HepG2 (cell line): Measurements from ENCODE around the gene PRRT1. TPM values are rescaled to one million over a fixed set of nuclear protein-coding genes. Genes with fewer than 3 reads are reported as not detected.
A peak's percentile ranks its signal among the peaks of the same experiment; 100 is the strongest.

Experiments used
- ATAC-seq: fragments of 200-7000 bp; cut with Tn5 transposase; 3 replicates; pipeline ENCODE4 v1.9.1; 2020; ENCODE audit warnings: mild to moderate bottlenecking, moderate library complexity
- BruUV-seq: library from RNA; stranded (reverse); fragments of 400-500 nt; replicated peaks from 2 replicates; lab custom pipeline; 2021; lab: Mats Ljungman, UMichigan
- CTCF ChIA-PET: fragments of 300-600 bp; formaldehyde crosslinking; extraction: SDS; loops from one replicate; lab custom pipeline; 2021; ENCODE audit warnings: low total read pairs, inconsistent platforms, low intra/inter-chr PET ratio; lab: Yijun Ruan, JAX
- POLR2A ChIA-PET: fragments of 350-600 bp; sonication (Branson Sonifier 250); formaldehyde crosslinking; loops from one replicate; lab custom pipeline; 2020; ENCODE audit warnings: antibody characterized with exemption, inconsistent platforms; lab: Yijun Ruan, JAX
- DNase-seq: peaks from one replicate; pipeline ENCODE4 v3.0.0-alpha.2; 2015; ENCODE audit warnings: low spot score
- FAIRE-seq: peaks from 3 replicates; lab custom pipeline; 2011; peaks lifted over from hg19 to GRCh38; lab: Jason Lieb, UNC
- H2AFZ ChIP-seq: one replicate; pipeline ENCODE4 v1.6.1; 2011; ENCODE audit warnings: low read length, inconsistent platforms
- H3K27ac ChIP-seq: fragments of 300-600 bp; 3 replicates; pipeline ENCODE4 v1.8.0; 2011; ENCODE audit warnings: mixed run types, mild to moderate bottlenecking, mixed read lengths, low read length, inconsistent platforms; ENCODE audit not compliant: insufficient read depth; ENCODE audit errors: extremely low read length
- H3K27me3 ChIP-seq, 2 experiments: fragments of 200-600 bp in 1 of 2; 2 replicates in 1 of 2; 3 replicates in 1 of 2; pipeline versions ENCODE4 v1.6.0 to v1.8.0; 2011; ENCODE audit warnings: low read length in 2 of 2, mild to moderate bottlenecking in 2 of 2, moderate library complexity in 2 of 2, inconsistent platforms in 1 of 2; ENCODE audit not compliant: insufficient read depth in 2 of 2, control insufficient read depth in 1 of 2
- H3K36me3 ChIP-seq, 2 experiments: fragments of 200-600 bp in 1 of 2; replicated peaks in 1 of 2; 2 replicates in 1 of 2; 3 replicates in 1 of 2; pipeline versions ENCODE4 v1.5.1 to v1.8.0; 2011; ENCODE audit warnings: low read length in 2 of 2, inconsistent platforms in 1 of 2; ENCODE audit not compliant: insufficient read depth in 2 of 2, control insufficient read depth in 1 of 2
- H3K4me1 ChIP-seq: 2 replicates; pipeline ENCODE4 v1.5.1; 2012; ENCODE audit warnings: low read length, inconsistent platforms; ENCODE audit not compliant: insufficient read depth
- H3K4me2 ChIP-seq: 2 replicates; pipeline ENCODE4 v1.6.0; 2011; ENCODE audit warnings: low read depth, low read length, inconsistent platforms
- H3K4me3 ChIP-seq, 3 experiments: fragments of 200-600 bp in 1 of 3; sonication (generic), shearing (Covaris generic) in 1 of 3; replicated peaks in 1 of 3; 2 replicates each; pipeline ENCODE4 v1.5.1; 2011 to 2016; ENCODE audit warnings: low read length in 3 of 3, inconsistent platforms in 2 of 3, low read depth in 2 of 3, mild to moderate bottlenecking in 2 of 3, control low read depth in 1 of 3, mixed read lengths in 1 of 3; ENCODE audit not compliant: insufficient read depth in 1 of 3
- H3K79me2 ChIP-seq: one replicate; pipeline ENCODE4 v1.6.1; 2011; ENCODE audit warnings: low read length, inconsistent platforms; ENCODE audit not compliant: insufficient read depth
- H3K9ac ChIP-seq: 2 replicates; pipeline ENCODE4 v1.6.0; 2011; ENCODE audit warnings: mild to moderate bottlenecking, low read depth, low read length, inconsistent platforms; ENCODE audit not compliant: insufficient read depth
- H3K9me3 ChIP-seq: 2 replicates; pipeline ENCODE4 v1.5.1; 2012; ENCODE audit warnings: mild to moderate bottlenecking, low read length
- H4K20me1 ChIP-seq: 2 replicates; pipeline ENCODE4 v1.6.0; 2011; ENCODE audit warnings: inconsistent platforms, mild to moderate bottlenecking, low read length, moderate library complexity; ENCODE audit not compliant: insufficient read depth
- IKZF4 ChIP-seq: sonication (generic); formaldehyde crosslinking; IDR thresholded peaks from 2 replicates; pipeline ENCODE4 v1.5.1; 2020; ENCODE audit warnings: borderline replicate concordance, mild to moderate bottlenecking, low read depth, missing genetic modification reagents; ENCODE audit errors: not compliant biosample characterization
- MAF1 ChIP-seq: sonication (generic); formaldehyde crosslinking; IDR thresholded peaks from 2 replicates; pipeline ENCODE4 v1.5.0; 2020; ENCODE audit warnings: missing genetic modification reagents, borderline replicate concordance
- NFYB ChIP-seq: sonication (generic); formaldehyde crosslinking; IDR thresholded peaks from 2 replicates; pipeline ENCODE4 v1.4.0; 2020; ENCODE audit warnings: missing genetic modification reagents
- NFYC ChIP-seq: IDR thresholded peaks from 2 replicates; pipeline ENCODE4 v1.6.1; 2016; ENCODE audit warnings: missing genetic modification reagents, missing compliant biosample characterization
- RBM39 ChIP-seq: fragments of 200-400 bp; formaldehyde crosslinking; IDR thresholded peaks from one replicate; pipeline ENCODE4 v1.6.1; 2018; ENCODE audit warnings: antibody characterized with exemption, mild to moderate bottlenecking, low read depth, low read length; ENCODE audit not compliant: poor library complexity, severe bottlenecking
- SIN3A ChIP-seq: IDR thresholded peaks from 2 replicates; pipeline ENCODE4 v1.6.1; 2011; ENCODE audit warnings: low read depth, mild to moderate bottlenecking, control low read depth, low read length, borderline replicate concordance
- SIX1 ChIP-seq: sonication (generic); formaldehyde crosslinking; IDR thresholded peaks from 2 replicates; pipeline ENCODE4 v1.4.0; 2020; ENCODE audit warnings: missing genetic modification reagents, borderline replicate concordance
- ZFYVE20 ChIP-seq: sonication (generic); formaldehyde crosslinking; IDR thresholded peaks from 2 replicates; pipeline ENCODE4 v1.8.0; 2023; ENCODE audit warnings: low read depth, mild to moderate bottlenecking, moderate library complexity, missing genetic modification reagents, borderline replicate concordance
- ZKSCAN5 ChIP-seq: sonication (generic); formaldehyde crosslinking; IDR thresholded peaks from 2 replicates; pipeline ENCODE4 v1.5.1; 2020; ENCODE audit warnings: mild to moderate bottlenecking, missing genetic modification reagents
- ZMYM2 ChIP-seq: sonication (generic); formaldehyde crosslinking; IDR thresholded peaks from 2 replicates; pipeline ENCODE4 v1.8.0; 2022; ENCODE audit warnings: mild to moderate bottlenecking, missing genetic modification reagents
- ZNF451 ChIP-seq: sonication (generic); formaldehyde crosslinking; IDR thresholded peaks from 2 replicates; pipeline ENCODE4 v1.5.0; 2020; ENCODE audit warnings: mild to moderate bottlenecking, missing genetic modification reagents
- ZSCAN9 ChIP-seq: IDR thresholded peaks from 2 replicates; pipeline ENCODE4 v1.6.1; 2016; ENCODE audit warnings: borderline replicate concordance
- WGBS: methylation state at CpG from one replicate; pipeline ENCODE4 v1.1.6; 2017; ENCODE audit warnings: low lambda C conversion rate; 5-methylcytosine and 5-hydroxymethylcytosine counted together
- in situ Hi-C: cut with HindIII; loops from 2 replicates; pipeline ENCODE4 v1.10.0; 2017; ENCODE audit warnings: low pct_unique_long_range_greater_than_20kb; ENCODE audit not compliant: extremely low pct_ligation_motif_present
- intact Hi-C: fragments of 100-400 bp; cut with micrococcal nuclease; formaldehyde crosslinking; loops from one replicate; pipeline ENCODE4 v1.10.0; 2022; ENCODE audit not compliant: unreplicated experiment
- polyA plus RNA-seq, 8 experiments: library from polyadenylated mRNA; depleted of rRNA in 3 of 8; stranded (reverse) in 7 of 8; unstranded in 1 of 8; fragments of >200 nt; fragmentation: Illumina TruSeq in 4 of 8; extraction: Trizol in 4 of 8; gene quantifications; 2 replicates each; pipeline versions ENCODE4 v1.2.1 to v1.2.3, GENCODE V29; 2011 to 2016; ENCODE audit warnings: low read depth in 4 of 8, missing spikeins in 1 of 8, mixed read lengths in 1 of 8; ENCODE audit not compliant: insufficient read depth in 1 of 8
- total RNA-seq, 5 experiments: library from RNA; depleted of rRNA; stranded (reverse); fragments of >200 nt; fragmentation: Illumina TruSeq; extraction: Trizol; gene quantifications; 2 replicates each; pipeline ENCODE4 v1.2.3, GENCODE V29; 2016; ENCODE audit warnings: low read depth in 1 of 5
- TF ChIP-seq, protein P1 (sequence below): sonication (generic); formaldehyde crosslinking; IDR thresholded peaks from 2 replicates; pipeline ENCODE4 v1.4.0; 2020; ENCODE audit warnings: missing genetic modification reagents
- TF ChIP-seq, protein P2 (sequence below): sonication (generic); formaldehyde crosslinking; IDR thresholded peaks from 2 replicates; pipeline ENCODE4 v1.5.0; 2020; ENCODE audit warnings: mild to moderate bottlenecking, missing genetic modification reagents, borderline replicate concordance

The PRRT1 gene
- total and polyA plus RNA-seq, 2 of the 13 experiments (the other 11 are each of a cell fraction or from before 2014, with no cell fraction given): 0.64 to 1.4 TPM

DNA sequence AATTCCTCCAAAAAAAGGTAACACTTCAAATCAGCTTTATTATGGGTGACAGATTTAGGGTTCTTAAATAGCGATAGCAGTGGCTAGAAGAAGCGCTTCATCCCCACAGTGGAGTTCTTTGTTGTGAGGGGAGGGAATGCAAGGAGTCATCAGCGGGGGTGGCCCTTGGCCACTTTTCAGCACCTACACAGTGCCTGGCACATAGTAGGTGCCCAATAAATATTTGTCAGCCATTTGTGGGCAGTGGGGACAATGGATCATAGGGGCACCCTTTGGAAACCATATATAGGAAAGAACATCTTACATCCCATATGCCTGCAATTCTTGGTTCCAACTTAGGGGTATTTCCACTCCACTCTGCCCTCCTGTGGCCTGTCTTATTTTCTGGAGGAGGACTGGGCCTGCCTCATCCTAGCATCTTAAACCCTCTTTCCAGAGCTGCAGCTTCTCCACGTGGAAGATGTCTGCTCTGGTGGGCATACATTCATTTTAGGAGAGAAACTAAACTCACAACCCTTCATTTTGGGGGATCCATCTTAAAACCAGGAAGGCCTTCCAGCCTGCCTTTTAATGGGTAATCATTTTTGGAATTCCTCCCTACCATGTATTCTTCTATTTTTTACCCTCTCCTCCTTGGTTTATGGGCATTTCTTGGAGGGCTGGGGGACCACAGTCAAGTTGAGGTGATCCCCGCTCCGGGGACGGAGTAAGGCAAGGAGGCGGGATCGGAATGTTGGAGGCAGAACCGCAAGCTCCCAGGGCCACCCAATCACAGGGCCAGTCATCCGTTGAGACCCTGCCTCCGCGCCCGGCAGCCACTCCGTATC is 43.3 kb upstream of the PRRT1 start:
- peak; percentile 93 for ATAC-seq
- H3K36me3 ChIP-seq: no peaks in the 10 kb centered on the region
- H3K4me2 ChIP-seq: peak overlapping the region; percentile 93
- H3K27ac ChIP-seq: peak overlapping the region; percentile 64
- peak; percentile 99 for FAIRE-seq
- POLR2A ChIA-PET: interaction anchor here (0.8 to 3.0 kb wide), 22 partner anchors 9 to 1259 kb away, joined by 3 to 82 read pairs (median 4); partner anchors contain the start of genes AGPAT1, ATF6B, DXO and FKBPL
- H3K27me3 ChIP-seq: no peaks in the 10 kb centered on the region; a peak in 1 of 5 replicates
- in situ Hi-C loops: loop anchor here (5.0 kb wide), 1 partner anchor 777 kb away; no protein-coding TSS in a partner anchor
- peaks cover 62% of the 10 kb centered on the region for H3K4me1 ChIP-seq
- CTCF ChIA-PET: interaction anchor here (1.0 to 1.7 kb wide), 2 partner anchors 41 to 76 kb away, joined by 4 to 11 read pairs; partner anchors contain the start of gene PPT2
- peak overlapping the region; percentile 59 to 68 (median 61) for H3K4me3 ChIP-seq
- no peak overlapping the region for H2AFZ ChIP-seq
- intact Hi-C loops: loop anchor here (1.0 to 5.0 kb wide), 4 partner anchors 17 to 78 kb away; partner anchors contain the start of genes PPT2 and RNF5
- WGBS: 17% methylated on average over 15 of the region's 15 CpGs
- H4K20me1 ChIP-seq: no peaks in the 10 kb centered on the region
- peaks cover 5% of the 10 kb centered on the region for H3K79me2 ChIP-seq
- no peak for DNase-seq
- H3K9me3 ChIP-seq: no peaks in the 10 kb centered on the region
- peak overlapping the region; percentile 77 for H3K9ac ChIP-seq
- BruUV-seq: TSS peak; percentile 96
- TF ChIP-seq ZMYM2 (CRISPR knock-in tag) (no peak), RBM39 (no peak), NFYB (peak; percentile 83), ZSCAN9 (CRISPR knock-in tag) (no peak; the same call in 1 of the 2 replicates), SIN3A (0 out of 2 replicates have a peak, but pooled peaks have one; percentile 3), ZFYVE20 (CRISPR knock-in tag) (no peak), IKZF4 (CRISPR knock-in tag) (no peak), MAF1 (CRISPR knock-in tag) (no peak), ZNF451 (0 out of 2 replicates have a peak, but pooled peaks have one; percentile 10), ZKSCAN5 (CRISPR knock-in tag) (no peak), NFYC (CRISPR knock-in tag) (peak; percentile 86), SIX1 (CRISPR knock-in tag) (0 out of 2 replicates have a peak, but pooled peaks have one; percentile 12)
- TF ChIP-seq, protein P1, sequence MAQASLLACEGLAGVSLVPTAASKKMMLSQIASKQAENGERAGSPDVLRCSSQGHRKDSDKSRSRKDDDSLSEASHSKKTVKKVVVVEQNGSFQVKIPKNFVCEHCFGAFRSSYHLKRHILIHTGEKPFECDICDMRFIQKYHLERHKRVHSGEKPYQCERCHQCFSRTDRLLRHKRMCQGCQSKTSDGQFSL (CRISPR knock-in tag): no peak
- TF ChIP-seq, protein P2, sequence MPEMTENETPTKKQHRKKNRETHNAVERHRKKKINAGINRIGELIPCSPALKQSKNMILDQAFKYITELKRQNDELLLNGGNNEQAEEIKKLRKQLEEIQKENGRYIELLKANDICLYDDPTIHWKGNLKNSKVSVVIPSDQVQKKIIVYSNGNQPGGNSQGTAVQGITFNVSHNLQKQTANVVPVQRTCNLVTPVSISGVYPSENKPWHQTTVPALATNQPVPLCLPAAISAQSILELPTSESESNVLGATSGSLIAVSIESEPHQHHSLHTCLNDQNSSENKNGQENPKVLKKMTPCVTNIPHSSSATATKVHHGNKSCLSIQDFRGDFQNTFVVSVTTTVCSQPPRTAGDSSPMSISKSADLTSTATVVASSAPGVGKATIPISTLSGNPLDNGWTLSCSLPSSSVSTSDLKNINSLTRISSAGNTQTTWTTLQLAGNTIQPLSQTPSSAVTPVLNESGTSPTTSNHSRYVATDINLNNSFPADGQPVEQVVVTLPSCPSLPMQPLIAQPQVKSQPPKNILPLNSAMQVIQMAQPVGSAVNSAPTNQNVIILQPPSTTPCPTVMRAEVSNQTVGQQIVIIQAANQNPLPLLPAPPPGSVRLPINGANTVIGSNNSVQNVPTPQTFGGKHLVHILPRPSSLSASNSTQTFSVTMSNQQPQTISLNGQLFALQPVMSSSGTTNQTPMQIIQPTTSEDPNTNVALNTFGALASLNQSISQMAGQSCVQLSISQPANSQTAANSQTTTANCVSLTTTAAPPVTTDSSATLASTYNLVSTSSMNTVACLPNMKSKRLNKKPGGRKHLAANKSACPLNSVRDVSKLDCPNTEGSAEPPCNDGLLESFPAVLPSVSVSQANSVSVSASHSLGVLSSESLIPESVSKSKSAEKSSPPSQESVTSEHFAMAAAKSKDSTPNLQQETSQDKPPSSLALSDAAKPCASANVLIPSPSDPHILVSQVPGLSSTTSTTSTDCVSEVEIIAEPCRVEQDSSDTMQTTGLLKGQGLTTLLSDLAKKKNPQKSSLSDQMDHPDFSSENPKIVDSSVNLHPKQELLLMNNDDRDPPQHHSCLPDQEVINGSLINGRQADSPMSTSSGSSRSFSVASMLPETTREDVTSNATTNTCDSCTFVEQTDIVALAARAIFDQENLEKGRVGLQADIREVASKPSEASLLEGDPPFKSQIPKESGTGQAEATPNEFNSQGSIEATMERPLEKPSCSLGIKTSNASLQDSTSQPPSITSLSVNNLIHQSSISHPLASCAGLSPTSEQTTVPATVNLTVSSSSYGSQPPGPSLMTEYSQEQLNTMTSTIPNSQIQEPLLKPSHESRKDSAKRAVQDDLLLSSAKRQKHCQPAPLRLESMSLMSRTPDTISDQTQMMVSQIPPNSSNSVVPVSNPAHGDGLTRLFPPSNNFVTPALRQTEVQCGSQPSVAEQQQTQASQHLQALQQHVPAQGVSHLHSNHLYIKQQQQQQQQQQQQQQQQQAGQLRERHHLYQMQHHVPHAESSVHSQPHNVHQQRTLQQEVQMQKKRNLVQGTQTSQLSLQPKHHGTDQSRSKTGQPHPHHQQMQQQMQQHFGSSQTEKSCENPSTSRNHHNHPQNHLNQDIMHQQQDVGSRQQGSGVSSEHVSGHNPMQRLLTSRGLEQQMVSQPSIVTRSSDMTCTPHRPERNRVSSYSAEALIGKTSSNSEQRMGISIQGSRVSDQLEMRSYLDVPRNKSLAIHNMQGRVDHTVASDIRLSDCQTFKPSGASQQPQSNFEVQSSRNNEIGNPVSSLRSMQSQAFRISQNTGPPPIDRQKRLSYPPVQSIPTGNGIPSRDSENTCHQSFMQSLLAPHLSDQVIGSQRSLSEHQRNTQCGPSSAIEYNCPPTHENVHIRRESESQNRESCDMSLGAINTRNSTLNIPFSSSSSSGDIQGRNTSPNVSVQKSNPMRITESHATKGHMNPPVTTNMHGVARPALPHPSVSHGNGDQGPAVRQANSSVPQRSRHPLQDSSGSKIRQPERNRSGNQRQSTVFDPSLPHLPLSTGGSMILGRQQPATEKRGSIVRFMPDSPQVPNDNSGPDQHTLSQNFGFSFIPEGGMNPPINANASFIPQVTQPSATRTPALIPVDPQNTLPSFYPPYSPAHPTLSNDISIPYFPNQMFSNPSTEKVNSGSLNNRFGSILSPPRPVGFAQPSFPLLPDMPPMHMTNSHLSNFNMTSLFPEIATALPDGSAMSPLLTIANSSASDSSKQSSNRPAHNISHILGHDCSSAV (CRISPR knock-in tag): no peak
